ENCODE results near the gene S1PR1. TPM values are rescaled to one million over a fixed set of nuclear protein-coding genes. Genes with fewer than 3 reads are reported as not detected.

S1PR1 gene
- total RNA-seq, 2 experiments from 2014 or later: 72.6 to 75.9 TPM

DNA sequence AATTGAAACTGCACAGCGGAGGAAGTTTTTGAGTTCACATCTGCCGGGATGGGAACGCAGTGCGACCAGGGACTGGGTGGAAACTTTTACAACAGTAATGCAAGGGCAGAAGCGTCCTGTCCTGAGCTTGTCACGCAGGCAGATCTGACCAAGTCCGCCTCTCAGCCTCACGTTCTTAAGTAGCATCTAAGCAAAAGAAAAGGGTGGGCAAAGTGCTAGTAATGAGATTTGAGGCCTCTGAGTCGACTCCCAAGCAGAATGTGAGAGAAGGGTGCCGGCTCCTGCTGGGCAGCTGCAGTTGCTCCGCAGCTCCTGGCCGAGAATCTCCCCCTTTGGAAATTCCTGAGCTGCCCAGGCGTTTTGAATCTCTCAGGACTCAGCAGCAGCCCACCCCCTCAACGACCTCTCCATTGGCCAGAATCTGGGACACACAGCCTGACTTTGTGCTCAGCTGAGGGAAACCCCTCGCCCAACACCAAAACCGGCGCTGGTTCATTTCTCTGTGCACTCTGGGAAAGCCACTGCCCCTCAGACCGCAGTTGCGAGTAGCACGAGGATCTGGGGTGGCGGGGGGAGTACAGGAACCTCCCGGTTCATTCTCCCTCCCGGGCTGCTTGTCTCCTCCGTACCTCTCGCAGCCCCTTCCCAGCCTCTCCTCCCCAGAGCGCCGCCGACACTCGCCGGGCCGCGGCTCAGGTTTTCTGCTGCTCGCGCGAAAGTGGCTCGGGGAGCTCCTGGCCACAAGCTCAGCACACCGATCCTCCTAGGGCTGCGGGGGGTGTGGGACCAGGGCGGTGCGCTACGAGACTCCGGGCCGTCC is 913 bp upstream of the S1PR1 start:
- peak; percentile 82 for DNase-seq
- H3K27me3 Mint-ChIP-seq: no peaks in the 10 kb centered on the region
- H3K4me1 Mint-ChIP-seq: peaks cover 34% of the 10 kb centered on the region
- H3K4me3 Mint-ChIP-seq: peak overlapping the region; percentile 97
- H3K27ac Mint-ChIP-seq: peak overlapping the region; percentile 97
- peaks cover 10% of the 10 kb centered on the region for H3K9me3 Mint-ChIP-seq
- H3K36me3 Mint-ChIP-seq: peaks cover 62% of the 10 kb centered on the region

DNA sequence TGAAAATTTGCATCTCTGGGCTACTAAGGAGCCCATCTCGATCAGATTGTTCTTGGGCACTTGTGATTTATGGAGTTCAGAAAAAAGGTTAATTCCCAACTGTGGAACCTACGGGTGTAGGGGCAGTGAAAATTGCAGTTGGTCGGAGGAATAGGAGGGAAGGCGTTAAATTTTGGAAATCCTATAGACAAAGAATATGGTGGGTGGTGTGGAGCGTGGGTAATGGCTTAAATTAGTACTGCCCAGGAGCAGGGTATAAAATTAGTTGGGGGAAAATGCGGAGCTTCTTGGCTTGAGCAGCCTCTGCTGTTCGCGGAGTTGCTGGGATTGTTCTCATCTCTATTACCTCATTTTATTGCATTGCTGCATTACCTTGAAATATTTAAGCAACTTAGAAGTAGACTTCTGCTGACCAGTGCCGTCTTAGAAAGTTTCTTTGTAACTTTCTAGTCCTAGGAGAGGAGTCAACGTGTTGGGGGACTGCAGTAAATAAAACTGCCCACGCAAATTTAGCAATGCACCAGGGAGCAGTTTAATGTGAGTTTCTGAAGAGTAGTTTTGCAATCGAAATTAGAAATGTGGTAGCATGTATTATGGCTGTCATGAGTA is 514 bp downstream of the S1PR1 start:
- DNase-seq: peak; percentile 26
- peaks cover 62% of the 10 kb centered on the region for H3K36me3 Mint-ChIP-seq
- no peaks in the 10 kb centered on the region for H3K27me3 Mint-ChIP-seq
- H3K4me3 Mint-ChIP-seq: peak overlapping the region; percentile 97
- H3K4me1 Mint-ChIP-seq: peaks cover 47% of the 10 kb centered on the region
- H3K27ac Mint-ChIP-seq: peak overlapping the region; percentile 97
- H3K9me3 Mint-ChIP-seq: peaks cover under 1% of the 10 kb centered on the region

DNA sequence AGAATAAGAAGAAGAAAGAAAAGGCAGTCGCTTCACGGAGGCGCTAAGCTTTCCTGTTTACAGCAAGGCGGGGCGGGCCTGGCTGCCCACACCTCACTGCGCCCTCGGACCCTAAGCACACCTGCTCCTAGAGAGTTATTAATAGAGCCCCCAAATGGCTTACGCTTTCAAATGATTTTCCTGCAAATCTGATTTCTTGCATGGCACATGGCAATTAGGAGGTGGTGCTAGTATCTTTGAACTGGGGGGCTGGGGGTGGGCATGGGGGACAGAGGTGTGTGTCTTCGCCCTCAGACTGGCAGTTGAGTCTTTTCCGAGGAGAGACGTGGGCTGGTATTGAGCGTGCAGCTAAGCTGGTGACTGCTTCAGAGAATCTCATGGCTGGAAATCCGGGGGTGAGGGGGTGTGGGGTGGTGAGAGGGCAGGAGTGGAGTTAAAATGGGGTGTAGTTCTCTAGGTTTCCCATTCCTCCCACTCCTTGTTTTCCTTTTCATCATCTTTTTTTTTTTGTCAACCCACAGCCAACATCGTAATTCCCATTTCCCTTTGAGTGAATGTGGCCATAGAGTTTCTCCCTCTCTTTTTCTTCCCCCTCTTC is 1.3 kb downstream of the S1PR1 start:
- peaks cover 48% of the 10 kb centered on the region for H3K4me1 Mint-ChIP-seq
- H3K27me3 Mint-ChIP-seq: no peaks in the 10 kb centered on the region
- H3K9me3 Mint-ChIP-seq: no peaks in the 10 kb centered on the region
- H3K4me3 Mint-ChIP-seq: peak overlapping the region; percentile 97
- H3K27ac Mint-ChIP-seq: peak overlapping the region; percentile 97
- DNase-seq: peak; percentile 71
- H3K36me3 Mint-ChIP-seq: peaks cover 62% of the 10 kb centered on the region

DNA sequence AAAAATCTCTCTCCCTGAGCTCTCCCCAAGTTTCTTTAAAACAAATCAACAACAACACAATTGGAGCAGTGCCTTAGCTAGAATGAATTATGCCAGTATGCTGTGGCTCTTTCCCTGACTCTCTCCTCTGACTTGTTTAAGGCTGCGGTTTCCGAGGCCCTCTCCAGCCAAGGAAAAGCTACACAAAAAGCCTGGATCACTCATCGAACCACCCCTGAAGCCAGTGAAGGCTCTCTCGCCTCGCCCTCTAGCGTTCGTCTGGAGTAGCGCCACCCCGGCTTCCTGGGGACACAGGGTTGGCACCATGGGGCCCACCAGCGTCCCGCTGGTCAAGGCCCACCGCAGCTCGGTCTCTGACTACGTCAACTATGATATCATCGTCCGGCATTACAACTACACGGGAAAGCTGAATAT is 1.9 kb downstream of the S1PR1 start:
- H3K4me1 Mint-ChIP-seq: peaks cover 48% of the 10 kb centered on the region
- peak overlapping the region; percentile 97 for H3K27ac Mint-ChIP-seq
- H3K9me3 Mint-ChIP-seq: peaks cover 1% of the 10 kb centered on the region
- no peaks in the 10 kb centered on the region for H3K27me3 Mint-ChIP-seq
- H3K36me3 Mint-ChIP-seq: peaks cover 63% of the 10 kb centered on the region
- peak overlapping the region; percentile 97 for H3K4me3 Mint-ChIP-seq
- peak; percentile 86 for DNase-seq

DNA sequence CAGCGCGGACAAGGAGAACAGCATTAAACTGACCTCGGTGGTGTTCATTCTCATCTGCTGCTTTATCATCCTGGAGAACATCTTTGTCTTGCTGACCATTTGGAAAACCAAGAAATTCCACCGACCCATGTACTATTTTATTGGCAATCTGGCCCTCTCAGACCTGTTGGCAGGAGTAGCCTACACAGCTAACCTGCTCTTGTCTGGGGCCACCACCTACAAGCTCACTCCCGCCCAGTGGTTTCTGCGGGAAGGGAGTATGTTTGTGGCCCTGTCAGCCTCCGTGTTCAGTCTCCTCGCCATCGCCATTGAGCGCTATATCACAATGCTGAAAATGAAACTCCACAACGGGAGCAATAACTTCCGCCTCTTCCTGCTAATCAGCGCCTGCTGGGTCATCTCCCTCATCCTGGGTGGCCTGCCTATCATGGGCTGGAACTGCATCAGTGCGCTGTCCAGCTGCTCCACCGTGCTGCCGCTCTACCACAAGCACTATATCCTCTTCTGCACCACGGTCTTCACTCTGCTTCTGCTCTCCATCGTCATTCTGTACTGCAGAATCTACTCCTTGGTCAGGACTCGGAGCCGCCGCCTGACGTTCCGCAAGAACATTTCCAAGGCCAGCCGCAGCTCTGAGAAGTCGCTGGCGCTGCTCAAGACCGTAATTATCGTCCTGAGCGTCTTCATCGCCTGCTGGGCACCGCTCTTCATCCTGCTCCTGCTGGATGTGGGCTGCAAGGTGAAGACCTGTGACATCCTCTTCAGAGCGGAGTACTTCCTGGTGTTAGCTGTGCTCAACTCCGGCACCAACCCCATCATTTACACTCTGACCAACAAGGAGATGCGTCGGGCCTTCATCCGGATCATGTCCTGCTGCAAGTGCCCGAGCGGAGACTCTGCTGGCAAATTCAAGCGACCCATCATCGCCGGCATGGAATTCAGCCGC is 2.5 kb downstream of the S1PR1 start:
- no peaks in the 10 kb centered on the region for H3K27me3 Mint-ChIP-seq
- DNase-seq: peak; percentile 72
- peaks cover 47% of the 10 kb centered on the region for H3K4me1 Mint-ChIP-seq
- H3K4me3 Mint-ChIP-seq: peak overlapping the region; percentile 97
- H3K9me3 Mint-ChIP-seq: peaks cover 5% of the 10 kb centered on the region
- peak overlapping the region; percentile 97 for H3K27ac Mint-ChIP-seq
- peaks cover 67% of the 10 kb centered on the region for H3K36me3 Mint-ChIP-seq

DNA sequence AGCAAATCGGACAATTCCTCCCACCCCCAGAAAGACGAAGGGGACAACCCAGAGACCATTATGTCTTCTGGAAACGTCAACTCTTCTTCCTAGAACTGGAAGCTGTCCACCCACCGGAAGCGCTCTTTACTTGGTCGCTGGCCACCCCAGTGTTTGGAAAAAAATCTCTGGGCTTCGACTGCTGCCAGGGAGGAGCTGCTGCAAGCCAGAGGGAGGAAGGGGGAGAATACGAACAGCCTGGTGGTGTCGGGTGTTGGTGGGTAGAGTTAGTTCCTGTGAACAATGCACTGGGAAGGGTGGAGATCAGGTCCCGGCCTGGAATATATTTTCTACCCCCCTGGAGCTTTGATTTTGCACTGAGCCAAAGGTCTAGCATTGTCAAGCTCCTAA is 3.2 kb downstream of the S1PR1 start:
- Mint-ChIP-seq H3K4me1 (peaks cover 43% of the 10 kb centered on the region), H3K36me3 (peaks cover 70% of the 10 kb centered on the region), H3K27me3 (no peaks in the 10 kb centered on the region), H3K9me3 (peaks cover 8% of the 10 kb centered on the region), H3K4me3 (peak overlapping the region; percentile 97), H3K27ac (peak overlapping the region; percentile 97)
- DNase-seq: no peak

DNA sequence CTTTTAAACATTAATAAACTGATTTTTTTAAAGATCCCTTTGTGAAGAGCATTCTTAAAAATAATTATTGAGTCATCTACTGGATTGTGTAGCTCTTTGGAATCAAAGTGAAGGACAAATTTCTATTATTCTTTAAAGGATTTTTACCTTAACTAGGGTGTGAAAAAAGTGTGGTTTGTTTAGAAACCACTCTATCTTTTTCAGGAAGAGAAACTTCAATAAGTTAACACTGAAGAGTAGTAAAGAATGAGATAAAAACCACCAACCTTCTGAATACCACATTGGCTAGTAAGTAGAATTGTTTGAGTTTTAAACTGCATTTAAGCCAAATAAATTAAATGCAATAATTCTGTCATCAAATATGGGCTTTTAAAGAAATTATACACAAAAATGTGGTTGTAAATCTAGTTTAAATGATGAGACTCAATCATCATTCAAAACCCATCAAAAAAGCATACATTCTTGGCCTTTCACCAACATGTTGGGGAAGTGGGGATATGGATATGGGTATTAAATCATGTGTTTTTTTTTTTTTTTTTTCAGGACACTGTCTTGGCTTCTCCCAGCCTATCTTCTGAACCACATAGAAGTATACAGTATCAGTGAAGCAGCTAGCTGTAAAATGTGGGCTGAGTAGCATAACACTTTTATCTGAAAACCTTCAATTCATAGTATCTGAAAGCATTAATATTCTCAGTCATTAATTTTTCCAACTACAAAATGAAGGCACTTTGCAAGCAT is 4.8 kb downstream of the S1PR1 start:
- Mint-ChIP-seq H3K27ac (peak overlapping the region; percentile 5), H3K4me3 (peak overlapping the region; percentile 23)

DNA sequence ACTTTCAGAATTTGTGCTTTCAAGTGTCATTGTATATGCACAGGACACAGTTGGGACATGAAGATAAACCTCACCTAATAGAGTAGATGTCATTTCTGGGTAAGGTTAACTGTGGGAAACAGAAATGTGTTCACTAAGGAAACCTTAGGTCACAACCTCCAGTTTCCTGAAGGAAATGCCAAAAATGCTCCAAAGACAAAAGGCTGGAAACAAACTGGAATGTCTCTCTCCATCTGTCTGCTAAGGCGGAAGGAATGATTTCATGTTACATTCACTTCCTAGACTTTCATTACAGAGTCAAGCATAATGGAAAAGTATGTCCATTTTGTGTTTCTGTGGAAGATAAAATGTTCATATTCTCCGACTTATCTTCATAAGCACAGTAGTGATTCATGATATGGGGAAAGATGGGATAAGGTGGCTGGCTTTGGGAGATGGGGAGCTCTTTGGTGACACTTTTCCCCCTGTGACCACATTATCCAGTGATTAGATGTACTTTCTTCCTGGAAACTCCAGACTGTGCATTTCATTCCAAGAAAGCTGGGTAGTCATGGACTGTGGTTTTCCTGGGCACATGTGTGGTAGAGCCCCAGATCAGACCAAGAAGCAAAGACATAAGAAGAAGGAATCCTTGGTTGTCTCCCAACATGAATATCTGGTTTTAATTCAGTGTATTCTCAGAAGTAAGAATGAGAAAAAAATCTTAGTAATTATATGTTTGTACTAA is 5.7 kb downstream of the S1PR1 start:
- no peak for DNase-seq
- Mint-ChIP-seq H3K27me3 (no peaks in the 10 kb centered on the region), H3K27ac (peak overlapping the region; percentile 38), H3K4me1 (peaks cover 44% of the 10 kb centered on the region), H3K36me3 (peaks cover 60% of the 10 kb centered on the region), H3K4me3 (peak overlapping the region; percentile 23), H3K9me3 (peaks cover 8% of the 10 kb centered on the region)

More for the DNA sequence above, 4.8 kb downstream of the S1PR1 start:
- DNase-seq: no peak
- Mint-ChIP-seq H3K36me3 (peaks cover 69% of the 10 kb centered on the region), H3K27me3 (no peaks in the 10 kb centered on the region), H3K9me3 (peaks cover 8% of the 10 kb centered on the region), H3K4me1 (peaks cover 40% of the 10 kb centered on the region)

DNA sequence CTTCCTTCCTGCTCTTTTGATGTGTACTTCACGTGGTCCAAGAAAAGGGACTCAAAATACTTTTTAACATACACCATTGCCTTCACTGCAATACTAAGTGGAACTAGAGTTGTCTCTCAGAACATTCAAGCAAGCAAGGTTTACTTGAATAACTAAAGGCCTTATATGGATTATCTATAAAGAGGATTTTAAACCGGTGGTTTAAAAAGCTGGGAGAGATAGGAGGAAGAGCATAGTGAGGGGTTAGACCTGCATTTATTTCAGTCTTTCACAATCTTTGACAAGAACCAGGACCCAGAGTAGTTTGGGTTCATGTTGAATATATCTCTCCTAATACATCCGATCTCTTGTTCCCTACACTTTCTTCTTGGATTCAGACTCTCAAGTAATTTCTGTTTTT is 6.9 kb downstream of the S1PR1 start:
- Mint-ChIP-seq H3K4me1 (peaks cover 49% of the 10 kb centered on the region), H3K9me3 (peaks cover 8% of the 10 kb centered on the region), H3K36me3 (peaks cover 52% of the 10 kb centered on the region), H3K27ac (peak overlapping the region; percentile 61), H3K27me3 (no peaks in the 10 kb centered on the region), H3K4me3 (no peak overlapping the region)
- DNase-seq: no peak

DNA sequence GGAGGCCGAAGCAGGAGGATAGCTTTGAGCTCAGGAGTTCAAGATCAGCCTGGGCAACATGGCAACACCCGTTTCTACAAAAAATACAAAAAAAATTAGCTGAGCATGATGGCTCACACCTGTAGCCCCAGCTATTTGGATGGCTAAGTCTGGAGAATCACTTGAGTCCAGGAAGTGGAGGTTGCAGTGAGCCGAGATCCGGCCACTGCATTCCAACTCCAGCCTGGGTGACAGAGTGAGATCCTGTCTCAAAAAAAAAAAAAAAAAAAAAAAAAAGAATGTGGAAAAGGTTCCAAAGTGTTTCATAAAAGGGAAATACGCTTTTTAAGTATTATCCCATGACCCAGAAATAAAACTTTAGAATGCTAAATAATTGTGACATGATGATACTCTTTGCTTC is 8.0 kb downstream of the S1PR1 start:
- Mint-ChIP-seq H3K4me1 (peaks cover 48% of the 10 kb centered on the region), H3K9me3 (peaks cover 8% of the 10 kb centered on the region), H3K27me3 (no peaks in the 10 kb centered on the region), H3K36me3 (peaks cover 41% of the 10 kb centered on the region), H3K4me3 (no peak overlapping the region), H3K27ac (peak overlapping the region; percentile 50)
- DNase-seq: no peak

DNA sequence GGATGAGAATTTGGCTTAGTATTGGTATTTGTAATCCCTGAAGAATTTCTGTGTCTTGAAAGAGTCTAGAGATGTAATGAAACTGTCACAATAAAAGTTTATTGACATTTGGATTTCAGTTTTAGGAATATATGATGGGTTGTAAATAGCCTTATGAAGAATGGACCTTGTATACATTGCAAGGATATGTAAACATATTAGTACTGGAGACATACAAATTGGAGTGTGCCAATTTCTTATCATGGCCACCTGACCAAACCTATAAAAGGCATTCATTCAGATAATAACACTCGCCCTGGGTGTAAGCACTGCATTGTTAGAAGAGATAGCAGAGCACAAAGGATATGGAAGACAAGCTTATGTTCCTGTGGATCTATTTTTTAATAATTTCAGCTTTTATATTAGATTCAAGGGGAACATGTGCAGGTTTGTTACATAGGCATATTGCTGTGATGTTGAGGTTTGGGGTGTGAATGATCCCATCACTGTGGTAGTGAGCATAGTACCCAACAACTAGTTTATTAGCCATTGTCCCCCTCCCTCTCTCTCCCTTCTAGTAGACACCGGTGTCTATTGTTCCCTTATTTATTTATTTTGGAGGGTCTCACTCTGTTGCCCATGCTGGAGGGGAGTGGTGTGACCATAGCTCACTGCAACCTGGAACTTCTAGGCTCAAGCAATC is 8.6 kb downstream of the S1PR1 start:
- Mint-ChIP-seq H3K9me3 (peaks cover 8% of the 10 kb centered on the region), H3K36me3 (peaks cover 37% of the 10 kb centered on the region), H3K4me1 (peaks cover 48% of the 10 kb centered on the region), H3K4me3 (no peak overlapping the region), H3K27ac (no peak overlapping the region), H3K27me3 (no peaks in the 10 kb centered on the region)
- DNase-seq: no peak

DNA sequence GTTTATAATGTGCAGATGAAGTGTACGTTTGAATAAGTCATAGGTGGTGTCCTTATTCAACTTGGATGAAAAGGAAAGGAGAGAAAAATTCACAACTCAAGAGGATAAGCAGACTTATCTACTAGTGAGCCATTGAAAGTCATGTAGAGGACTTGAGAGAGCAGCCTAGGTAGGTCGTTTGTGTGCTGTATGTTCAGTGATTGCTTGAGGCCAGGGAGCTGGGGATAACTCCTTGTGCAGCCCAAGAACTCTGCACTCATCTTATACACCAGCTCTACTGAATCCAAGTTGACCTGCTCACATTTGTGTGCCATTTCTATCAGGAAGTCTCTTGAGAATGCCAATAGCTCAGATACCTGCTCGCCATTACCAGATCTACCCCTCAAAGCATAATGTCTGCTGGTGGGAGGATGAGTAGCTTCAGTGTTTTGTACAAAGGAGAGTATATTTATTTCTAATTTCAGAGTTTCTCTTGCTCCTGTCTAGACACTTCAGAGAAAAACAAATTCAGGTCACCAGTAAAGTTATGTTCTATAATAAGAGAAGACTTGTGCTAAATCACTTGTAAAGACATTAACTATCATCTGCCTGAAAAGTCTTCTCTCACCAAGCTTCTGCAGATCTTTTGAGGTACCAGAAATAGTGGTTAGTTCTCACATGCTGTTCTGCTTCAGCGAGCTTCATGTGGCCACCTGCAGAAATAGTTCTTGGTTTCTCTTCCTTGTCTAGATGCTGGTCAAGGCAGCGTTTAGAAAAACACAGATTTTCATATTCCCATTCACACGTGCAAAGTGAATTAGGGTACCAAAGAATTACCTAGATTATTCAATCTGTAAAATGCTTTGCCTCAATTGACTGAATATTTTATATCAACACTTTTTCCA is 10.8 kb downstream of the S1PR1 start:
- Mint-ChIP-seq H3K4me3 (no peak overlapping the region), H3K27ac (peak overlapping the region; percentile 11), H3K36me3 (peaks cover 17% of the 10 kb centered on the region), H3K9me3 (peaks cover 8% of the 10 kb centered on the region), H3K27me3 (no peaks in the 10 kb centered on the region), H3K4me1 (peaks cover 45% of the 10 kb centered on the region)
- no peak for DNase-seq

All from activated naive CD8-positive, alpha-beta T cell treated with anti-CD3 and anti-CD28 coated beads for 36 hours (primary cell).